Measurements from ENCODE around the gene FAM83F. TPM values are rescaled to one million over a fixed set of nuclear protein-coding genes. Genes with fewer than 3 reads are reported as not detected.

FAM83F gene
- total RNA-seq, 1 donor from 2014 or later: not detected

- DNase-seq (ENCODE audit: low read depth in 2 of 2): no peak
Observed at GRCh38 chr22:40033586-40034380, 39.0 kb downstream of the FAM83F start.

GRCh38 chr22:40035351-40035750, 40.6 kb downstream of the FAM83F start:
- DNase-seq (ENCODE audit: low read depth in 2 of 2): no peak

GRCh38 chr22:40036126-40036525, 41.4 kb downstream of the FAM83F start:
- no peak for DNase-seq (ENCODE audit: low read depth in 2 of 2)

- DNase-seq (ENCODE audit: low read depth in 2 of 2): peak; percentile 51 to 82
Observed at GRCh38 chr22:40036591-40037225, 42.0 kb downstream of the FAM83F start.

- DNase-seq (ENCODE audit: low read depth in 2 of 2): no peak
Observed at GRCh38 chr22:40037320-40037719, 42.6 kb downstream of the FAM83F start.

- no peak for DNase-seq (ENCODE audit: low read depth in 2 of 2)
Observed at GRCh38 chr22:40039482-40040115, 44.8 kb downstream of the FAM83F start.

GRCh38 chr22:40040927-40041326, 46.2 kb downstream of the FAM83F start:
- DNase-seq (ENCODE audit: low read depth in 2 of 2): peak in 1 of 2 donors; percentile 87

GRCh38 chr22:40041366-40042137, 46.8 kb downstream of the FAM83F start:
- DNase-seq (ENCODE audit: low read depth in 2 of 2): no peak

GRCh38 chr22:40042312-40042711, 47.6 kb downstream of the FAM83F start:
- no peak for DNase-seq (ENCODE audit: low read depth in 2 of 2)

- DNase-seq (ENCODE audit: low read depth in 2 of 2): peak in 1 of 2 donors; percentile 92
Observed at GRCh38 chr22:40043081-40043480, 48.3 kb downstream of the FAM83F start.

- no peak for DNase-seq (ENCODE audit: low read depth in 2 of 2)
Observed at GRCh38 chr22:40043793-40044101, 49.0 kb downstream of the FAM83F start.

- DNase-seq (ENCODE audit: low read depth in 2 of 2): peak; percentile 99 to 100
Observed at GRCh38 chr22:40044102-40044869, 49.5 kb downstream of the FAM83F start.

GRCh38 chr22:40044870-40045834, 50.4 kb downstream of the FAM83F start:
- peak in 1 of 2 donors; percentile 71 for DNase-seq (ENCODE audit: low read depth in 2 of 2)

- no peak for DNase-seq (ENCODE audit: low read depth in 2 of 2)
Observed at GRCh38 chr22:40046126-40046525, 51.4 kb downstream of the FAM83F start.

GRCh38 chr22:40050258-40050657, 55.5 kb downstream of the FAM83F start:
- no peak for DNase-seq (ENCODE audit: low read depth in 2 of 2)

- no peak for DNase-seq (ENCODE audit: low read depth in 2 of 2)
Observed at GRCh38 chr22:40051322-40051721, 56.6 kb downstream of the FAM83F start.

- DNase-seq (ENCODE audit: low read depth in 2 of 2): no peak
Observed at GRCh38 chr22:40053460-40053859, 58.7 kb downstream of the FAM83F start.

- no peak for DNase-seq (ENCODE audit: low read depth in 2 of 2)
Observed at GRCh38 chr22:40054486-40054885, 59.7 kb downstream of the FAM83F start.

GRCh38 chr22:40055143-40055883, 60.6 kb downstream of the FAM83F start:
- peak in 1 of 2 donors; percentile 68 for DNase-seq (ENCODE audit: low read depth in 2 of 2)

Measured in dermis microvascular lymphatic vessel endothelial cell (primary cell).